Esophagus squamous epithelium (tissue), 5 donors: Measurements from ENCODE around the gene SLC17A1. TPM values are rescaled to one million over a fixed set of nuclear protein-coding genes. Genes with fewer than 3 reads are reported as not detected.

Experiments used
- DNase-seq: peaks from one replicate; lab custom pipeline; 2025; lab: John Stamatoyannopoulos, UW
- H3K27ac ChIP-seq, 4 donors: fragments of 200-600 bp; sonication (generic); one replicate each; pipeline ENCODE4 v1.5.1; 2016 to 2019; ENCODE audit warnings: mild to moderate bottlenecking in 1 of 4
- H3K27me3 ChIP-seq, 4 donors: fragments of 200-600 bp; sonication (generic); 1 replicate in 3 of 4; 2 replicates in 1 of 4; pipeline versions ENCODE4 v1.5.1 to v1.6.0; 2017 to 2021; ENCODE audit warnings: antibody characterized with exemption in 1 of 4
- H3K36me3 ChIP-seq, 3 donors: fragments of 200-600 bp; sonication (generic); one replicate each; pipeline ENCODE4 v1.5.1; 2016 to 2019
- H3K4me1 ChIP-seq, 3 donors: fragments of 200-600 bp; sonication (generic); one replicate each; pipeline ENCODE4 v1.5.1; 2017 to 2019
- H3K4me3 ChIP-seq, 4 donors: fragments of 200-600 bp; sonication (generic); 1 replicate in 3 of 4; 2 replicates in 1 of 4; pipeline ENCODE4 v1.5.1; 2016 to 2019; ENCODE audit warnings: mild to moderate bottlenecking in 2 of 4, moderate library complexity in 1 of 4
- H3K9me3 ChIP-seq, 3 donors: fragments of 200-600 bp; sonication (generic); one replicate each; pipeline ENCODE4 v1.5.1; 2016 to 2019
- POLR2A ChIP-seq, 4 donors: fragments of 450-650 bp; IDR thresholded peaks; one replicate each; pipeline ENCODE4 v1.6.1; 2017; ENCODE audit warnings: antibody characterized with exemption in 4 of 4, mild to moderate bottlenecking in 4 of 4, moderate library complexity in 3 of 4
- WGBS, 2 donors: methylation state at CpG; one replicate each; pipeline ENCODE4 v1.1.5; 2018; 5-methylcytosine and 5-hydroxymethylcytosine counted together
- intact Hi-C: fragments of 100-400 bp; cut with DNase I; formaldehyde crosslinking; loops from one replicate; pipeline ENCODE4 v1.15.0; 2022
- total RNA-seq, 4 donors: library from RNA; depleted of rRNA; stranded (reverse); fragments of >200 nt; gene quantifications; one replicate each; pipeline ENCODE4 v1.1.0, GENCODE V29; 2016
- TF ChIP-seq, protein P1 (sequence below), 6 experiments: fragments of 450-650 bp in 4 of 6; fragments of 200-600 bp in 2 of 6; sonication (generic) in 2 of 6; IDR thresholded peaks; one replicate each; pipeline ENCODE4 v1.5.1; 2016 to 2019; ENCODE audit warnings: antibody characterized with exemption in 6 of 6, mild to moderate bottlenecking in 4 of 6, moderate library complexity in 4 of 6
- donor health status: DM: yes; HTN: yes; CAD: no.

The SLC17A1 gene
- total RNA-seq, 4 donors from 2014 or later: not detected

DNA sequence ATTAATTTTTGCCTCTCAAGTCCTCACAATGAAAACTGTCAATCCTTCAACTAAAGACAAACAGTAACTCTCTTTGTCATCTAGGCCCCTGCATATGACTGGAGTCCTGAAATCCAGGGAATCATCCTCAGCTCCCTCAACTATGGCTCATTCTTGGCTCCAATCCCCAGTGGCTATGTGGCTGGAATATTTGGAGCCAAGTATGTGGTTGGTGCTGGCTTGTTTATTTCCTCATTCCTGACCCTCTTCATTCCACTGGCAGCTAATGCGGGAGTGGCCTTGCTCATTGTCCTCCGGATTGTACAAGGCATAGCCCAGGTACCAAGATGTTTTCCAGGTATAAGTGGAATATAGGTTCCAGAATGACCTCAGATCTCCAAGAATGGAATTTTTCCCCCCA lies 61.9 kb downstream of the SLC17A1 start:
- WGBS, 2 donors: 74 to 76% methylated on average over 2 of the region's 2 CpGs
- no peak overlapping the region for H3K4me3 ChIP-seq
- intact Hi-C loops: no loop called here
- no peaks in the 10 kb centered on the region for H3K36me3 ChIP-seq
- no peak for DNase-seq
- no peaks in the 10 kb centered on the region for H3K9me3 ChIP-seq
- no peak overlapping the region for H3K27ac ChIP-seq
- TF ChIP-seq, protein P1, sequence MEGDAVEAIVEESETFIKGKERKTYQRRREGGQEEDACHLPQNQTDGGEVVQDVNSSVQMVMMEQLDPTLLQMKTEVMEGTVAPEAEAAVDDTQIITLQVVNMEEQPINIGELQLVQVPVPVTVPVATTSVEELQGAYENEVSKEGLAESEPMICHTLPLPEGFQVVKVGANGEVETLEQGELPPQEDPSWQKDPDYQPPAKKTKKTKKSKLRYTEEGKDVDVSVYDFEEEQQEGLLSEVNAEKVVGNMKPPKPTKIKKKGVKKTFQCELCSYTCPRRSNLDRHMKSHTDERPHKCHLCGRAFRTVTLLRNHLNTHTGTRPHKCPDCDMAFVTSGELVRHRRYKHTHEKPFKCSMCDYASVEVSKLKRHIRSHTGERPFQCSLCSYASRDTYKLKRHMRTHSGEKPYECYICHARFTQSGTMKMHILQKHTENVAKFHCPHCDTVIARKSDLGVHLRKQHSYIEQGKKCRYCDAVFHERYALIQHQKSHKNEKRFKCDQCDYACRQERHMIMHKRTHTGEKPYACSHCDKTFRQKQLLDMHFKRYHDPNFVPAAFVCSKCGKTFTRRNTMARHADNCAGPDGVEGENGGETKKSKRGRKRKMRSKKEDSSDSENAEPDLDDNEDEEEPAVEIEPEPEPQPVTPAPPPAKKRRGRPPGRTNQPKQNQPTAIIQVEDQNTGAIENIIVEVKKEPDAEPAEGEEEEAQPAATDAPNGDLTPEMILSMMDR (IDR thresholded peaks at IDR 0.05): no peak
- no peak for TF ChIP-seq POLR2A (IDR thresholded peaks at IDR 0.05)
- no peaks in the 10 kb centered on the region for H3K27me3 ChIP-seq
- no peaks in the 10 kb centered on the region for H3K4me1 ChIP-seq

DNA sequence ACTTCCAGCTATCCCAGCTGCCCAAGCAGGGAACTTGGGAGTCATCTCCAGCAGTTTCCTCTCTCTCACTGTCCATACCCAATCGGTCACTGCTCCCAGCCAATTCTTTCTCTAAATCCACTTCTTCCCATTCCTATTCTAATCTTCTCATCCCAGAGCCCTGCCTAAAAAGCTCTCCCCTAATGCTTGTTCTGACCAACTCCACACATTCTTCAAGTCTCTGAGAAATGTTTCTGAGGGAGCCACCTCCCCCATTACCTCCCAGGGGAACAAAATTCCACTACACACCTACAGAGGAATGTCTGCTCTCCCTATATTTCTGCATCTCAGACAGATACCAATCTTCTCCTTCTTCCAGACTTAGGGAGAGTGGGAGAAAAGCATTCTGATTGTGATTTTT lies 63.3 kb downstream of the SLC17A1 start:
- no peak overlapping the region for H3K4me3 ChIP-seq
- no peaks in the 10 kb centered on the region for H3K36me3 ChIP-seq
- DNase-seq: no peak
- no peaks in the 10 kb centered on the region for H3K4me1 ChIP-seq
- H3K27me3 ChIP-seq: no peaks in the 10 kb centered on the region
- WGBS, 2 donors: 75 to 83% methylated on average over 1 of the region's 1 CpG
- intact Hi-C loops: no loop called here
- TF ChIP-seq, protein P1 (IDR thresholded peaks at IDR 0.05): no peak
- no peak for TF ChIP-seq POLR2A (IDR thresholded peaks at IDR 0.05)
- H3K27ac ChIP-seq: no peak overlapping the region
- H3K9me3 ChIP-seq: no peaks in the 10 kb centered on the region

DNA sequence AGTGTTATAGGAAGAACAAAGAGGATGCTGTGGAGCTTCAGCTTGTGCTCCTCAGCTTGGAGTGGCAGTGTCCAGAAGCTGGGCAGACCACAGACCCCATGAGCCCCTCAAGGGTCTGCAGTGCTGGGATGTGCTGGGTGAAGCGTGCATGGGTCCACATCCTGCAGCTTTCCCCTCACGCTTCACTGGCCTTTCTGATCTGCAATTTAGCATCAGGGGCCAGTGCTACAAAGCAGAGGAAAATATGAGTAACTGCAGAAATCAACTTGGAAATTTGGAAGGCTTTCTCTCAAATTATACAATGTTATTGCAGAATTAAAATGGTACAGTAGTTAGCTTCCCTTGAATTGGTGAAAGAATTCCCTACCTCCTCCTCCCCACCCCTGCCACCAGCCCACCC lies 67.2 kb downstream of the SLC17A1 start:
- Histone ChIP-seq H3K4me1 (no peaks in the 10 kb centered on the region), H3K9me3 (no peaks in the 10 kb centered on the region), H3K27ac (no peak overlapping the region), H3K27me3 (peaks cover 0 to 4% (median 0%) of the 10 kb centered on the region in 4 donors), H3K36me3 (no peaks in the 10 kb centered on the region), H3K4me3 (no peak overlapping the region)
- 84 to 95% methylated on average over 2 of the region's 2 CpGs for WGBS, 2 donors
- DNase-seq: no peak
- intact Hi-C loops: no loop called here
- TF ChIP-seq, protein P1 (IDR thresholded peaks at IDR 0.05): no peak
- no peak for TF ChIP-seq POLR2A (IDR thresholded peaks at IDR 0.05)

DNA sequence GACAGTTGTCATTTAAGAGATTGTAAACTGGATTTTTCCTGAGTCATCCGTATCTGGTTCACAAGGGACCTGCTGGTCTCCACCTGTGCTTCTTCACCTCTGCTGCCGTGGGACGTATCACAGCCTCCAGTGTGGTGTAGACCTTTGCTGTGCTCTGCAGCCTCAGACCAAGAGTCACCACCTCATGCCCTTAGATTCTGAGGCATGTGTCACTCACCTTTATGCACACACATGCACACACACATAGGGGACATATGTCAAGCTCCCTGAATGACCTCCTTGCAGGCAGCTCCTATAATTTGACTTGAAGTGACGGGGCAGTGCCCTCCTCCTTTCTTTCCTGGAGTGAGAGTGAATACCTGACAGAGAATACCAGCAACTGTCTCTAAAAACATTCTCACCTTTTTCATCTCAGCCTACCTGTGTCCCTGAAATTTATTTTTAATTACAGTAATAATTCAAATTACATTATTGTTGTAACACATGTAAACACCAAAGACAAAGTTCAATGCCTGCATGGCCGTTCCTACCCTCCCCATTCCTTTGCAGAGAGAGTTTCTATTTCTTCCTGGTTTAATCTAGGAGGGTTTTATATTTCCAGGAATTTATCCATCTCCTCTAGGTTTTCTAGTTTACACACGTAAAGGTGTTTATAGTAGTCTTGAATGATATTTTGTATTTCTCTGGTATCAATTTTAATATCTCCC lies 73.8 kb downstream of the SLC17A1 start:
- H3K9me3 ChIP-seq: no peaks in the 10 kb centered on the region
- WGBS, 2 donors: 66 to 74% methylated on average over 4 to 6 of the region's 6 CpGs
- no peaks in the 10 kb centered on the region for H3K36me3 ChIP-seq
- H3K27me3 ChIP-seq: peaks cover 0 to 10% (median 0%) of the 10 kb centered on the region in 4 donors
- no peak for TF ChIP-seq POLR2A (IDR thresholded peaks at IDR 0.05)
- TF ChIP-seq, protein P1 (IDR thresholded peaks at IDR 0.05): no peak
- H3K4me1 ChIP-seq: no peaks in the 10 kb centered on the region
- no peak overlapping the region for H3K27ac ChIP-seq
- DNase-seq: no peak
- H3K4me3 ChIP-seq: no peak overlapping the region
- intact Hi-C loops: no loop called here

DNA sequence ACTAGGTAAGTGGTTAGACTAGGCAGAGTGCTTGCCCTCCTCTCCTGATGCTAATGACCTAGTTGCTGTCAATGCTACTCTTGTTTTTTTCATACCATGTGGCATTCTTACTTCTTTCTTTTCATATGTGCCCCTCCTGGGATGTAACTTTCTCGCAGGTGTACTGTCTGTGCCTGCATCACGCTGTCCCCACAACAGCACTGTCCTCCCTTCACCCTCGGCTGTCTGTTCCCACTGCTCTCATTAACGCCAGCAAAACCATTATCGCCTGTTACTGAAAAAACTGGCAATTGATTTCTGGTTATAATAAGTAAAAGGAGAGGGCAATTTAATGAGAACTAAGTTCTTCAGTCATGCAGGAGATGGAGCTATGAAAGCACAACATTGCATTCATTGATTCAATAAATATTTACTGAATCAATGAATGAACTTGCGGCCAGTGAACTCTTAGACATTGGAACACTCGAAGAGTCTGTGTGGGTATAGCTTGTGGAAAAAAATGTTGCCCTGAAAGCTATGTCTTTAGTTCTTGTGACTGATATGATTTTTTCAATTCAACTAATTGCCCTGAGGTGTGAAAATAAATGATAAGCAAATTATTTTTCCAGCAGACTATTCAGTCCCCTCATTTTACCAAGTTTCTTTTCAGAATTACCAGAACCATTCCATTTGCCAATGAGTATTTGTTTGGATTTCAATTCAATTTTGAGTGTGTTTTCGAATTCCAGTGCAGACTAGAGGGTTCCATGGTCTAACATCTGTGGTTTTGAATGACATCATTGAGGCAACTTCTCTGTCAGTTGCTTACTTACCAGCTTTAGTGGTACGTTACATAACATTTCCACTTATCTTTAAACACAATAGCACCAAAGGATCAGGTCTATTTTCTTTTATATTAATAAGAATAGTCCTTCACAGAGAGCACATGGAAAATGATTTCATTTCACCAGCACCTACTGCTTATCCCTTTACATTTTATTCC lies 75.2 kb downstream of the SLC17A1 start:
- 69 to 73% methylated on average over 9 of the region's 9 CpGs for WGBS, 2 donors
- intact Hi-C loops: no loop called here
- no peaks in the 10 kb centered on the region for H3K4me1 ChIP-seq
- H3K9me3 ChIP-seq: no peaks in the 10 kb centered on the region
- H3K27me3 ChIP-seq: peaks cover 0 to 10% (median 0%) of the 10 kb centered on the region in 4 donors
- no peaks in the 10 kb centered on the region for H3K36me3 ChIP-seq
- DNase-seq: no peak
- TF ChIP-seq, protein P1 (IDR thresholded peaks at IDR 0.05): no peak
- no peak for TF ChIP-seq POLR2A (IDR thresholded peaks at IDR 0.05)
- H3K4me3 ChIP-seq: no peak overlapping the region
- no peak overlapping the region for H3K27ac ChIP-seq
